Mammary epithelial cell (primary cell): Measurements from ENCODE around the gene ZNF185.

Source experiments
- EZH2 ChIP-seq: IDR thresholded peaks from 2 replicates; pipeline ENCODE4 v1.6.1; 2012; ENCODE audit warnings: low read length, inconsistent platforms, borderline replicate concordance
- TF ChIP-seq, protein P1 (sequence below), 2 donors: IDR thresholded peaks in 1 of 2; conservative IDR thresholded peaks in 1 of 2; 2 replicates each; pipeline ENCODE4 v1.5.1; 2011 to 2012; ENCODE audit warnings: inconsistent platforms in 2 of 2, low read length in 2 of 2, mild to moderate bottlenecking in 2 of 2, control low read depth in 1 of 2, low read depth in 1 of 2; ENCODE audit not compliant: insufficient read depth in 1 of 2; ENCODE audit errors: extremely low read depth in 1 of 2

DNA sequence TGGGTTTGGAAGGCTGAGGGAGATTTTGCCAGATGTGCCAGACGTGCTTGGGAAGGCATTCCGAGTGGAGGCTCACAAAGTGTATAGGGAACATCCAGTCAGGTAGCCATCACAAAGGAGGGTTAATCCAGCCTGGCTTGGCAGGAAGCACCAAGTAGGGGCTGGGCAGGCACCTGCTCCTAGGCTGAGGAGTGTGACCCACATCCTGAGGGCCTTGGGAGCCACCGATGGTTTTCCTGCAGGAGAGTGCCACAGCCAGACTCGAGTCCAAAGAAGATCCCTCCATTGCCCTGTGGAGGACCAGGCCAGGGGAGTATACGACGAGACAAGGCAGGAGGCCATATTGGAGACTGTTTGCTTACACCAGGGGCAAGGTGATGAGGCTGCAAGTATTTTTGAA is 48.8 kb downstream of the ZNF185 start:
- TF ChIP-seq EZH2 = no peak
- TF ChIP-seq, protein P1, sequence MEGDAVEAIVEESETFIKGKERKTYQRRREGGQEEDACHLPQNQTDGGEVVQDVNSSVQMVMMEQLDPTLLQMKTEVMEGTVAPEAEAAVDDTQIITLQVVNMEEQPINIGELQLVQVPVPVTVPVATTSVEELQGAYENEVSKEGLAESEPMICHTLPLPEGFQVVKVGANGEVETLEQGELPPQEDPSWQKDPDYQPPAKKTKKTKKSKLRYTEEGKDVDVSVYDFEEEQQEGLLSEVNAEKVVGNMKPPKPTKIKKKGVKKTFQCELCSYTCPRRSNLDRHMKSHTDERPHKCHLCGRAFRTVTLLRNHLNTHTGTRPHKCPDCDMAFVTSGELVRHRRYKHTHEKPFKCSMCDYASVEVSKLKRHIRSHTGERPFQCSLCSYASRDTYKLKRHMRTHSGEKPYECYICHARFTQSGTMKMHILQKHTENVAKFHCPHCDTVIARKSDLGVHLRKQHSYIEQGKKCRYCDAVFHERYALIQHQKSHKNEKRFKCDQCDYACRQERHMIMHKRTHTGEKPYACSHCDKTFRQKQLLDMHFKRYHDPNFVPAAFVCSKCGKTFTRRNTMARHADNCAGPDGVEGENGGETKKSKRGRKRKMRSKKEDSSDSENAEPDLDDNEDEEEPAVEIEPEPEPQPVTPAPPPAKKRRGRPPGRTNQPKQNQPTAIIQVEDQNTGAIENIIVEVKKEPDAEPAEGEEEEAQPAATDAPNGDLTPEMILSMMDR (conservative IDR thresholded peaks at IDR 0.05 in 1 of 2, IDR thresholded peaks at IDR 0.05 in 1 of 2; ENCODE audit: extremely low read depth in 1 of 2, insufficient read depth in 1 of 2, low read depth in 1 of 2, low read length in 2 of 2) = no peak
